Measurements from ENCODE around the gene ATF7.
"Not testable (repeated sequence)": the region's sequence is repeated elsewhere in the genome, so short reads cannot be mapped to it uniquely, and the experiment has no call there.

Gene ATF7

GRCh38 chr12:53563452-53564028 is 62.6 kb downstream of the ATF7 start:
- DNase-seq: no peak

GRCh38 chr12:53561590-53561953 is 64.6 kb downstream of the ATF7 start:
- no peak for DNase-seq

GRCh38 chr12:53560912-53561589 is 65.1 kb downstream of the ATF7 start:
- no peak for DNase-seq

- DNase-seq: no peak
These were observed 65.8 kb downstream of the ATF7 start for GRCh38 chr12:53560351-53560750.

GRCh38 chr12:53558631-53559030 is 67.6 kb downstream of the ATF7 start:
- no peak for DNase-seq

- no peak for DNase-seq
These were observed 73.5 kb downstream of the ATF7 start for GRCh38 chr12:53552361-53553327.

- DNase-seq: no peak
These were observed 74.3 kb downstream of the ATF7 start for GRCh38 chr12:53551889-53552291.

- no peak for DNase-seq
These were observed 75.6 kb downstream of the ATF7 start for GRCh38 chr12:53550595-53550994.

GRCh38 chr12:53550131-53550530 is 76.1 kb downstream of the ATF7 start:
- not testable (repeated sequence) for DNase-seq

GRCh38 chr12:53548354-53548753 is 77.8 kb downstream of the ATF7 start:
- not testable (repeated sequence) for DNase-seq

- peak in 2 of 4 experiments; percentile 8 to 9 for DNase-seq
These were observed 82.6 kb downstream of the ATF7 start for GRCh38 chr12:53543539-53543938.

GRCh38 chr12:53539526-53539925 is 86.7 kb downstream of the ATF7 start:
- no peak for DNase-seq

- DNase-seq: no peak
These were observed 87.9 kb downstream of the ATF7 start for GRCh38 chr12:53538209-53538689.

GRCh38 chr12:53536962-53537361 is 89.2 kb downstream of the ATF7 start:
- DNase-seq: no peak

GRCh38 chr12:53533471-53533870 is 92.7 kb downstream of the ATF7 start:
- DNase-seq: no peak

GRCh38 chr12:53532524-53533445 is 93.4 kb downstream of the ATF7 start:
- DNase-seq: no peak

GRCh38 chr12:53532021-53532420 is 94.2 kb downstream of the ATF7 start:
- DNase-seq: no peak

GRCh38 chr12:53530920-53531319 is 95.3 kb downstream of the ATF7 start:
- DNase-seq: no peak

GRCh38 chr12:53530061-53530460 is 96.1 kb downstream of the ATF7 start:
- no peak for DNase-seq

GRCh38 chr12:53524476-53524875 is 101.7 kb downstream of the ATF7 start:
- DNase-seq: no peak

GRCh38 chr12:53523131-53523530 is 103.1 kb downstream of the ATF7 start:
- DNase-seq: no peak

GRCh38 chr12:53518381-53518780 is 107.8 kb downstream of the ATF7 start:
- DNase-seq: no peak
